T-helper 1 cell treated with Interleukin-12 subunit alpha and Interleukin-12 subunit beta and Interleukin-4 antibody, amounts not matched to agents 30 μg/mL and 1 μg/mL, for 36 hours (primary cell): Measurements from ENCODE around the gene RPLP2.

Source experiments
- H3K27ac Mint-ChIP-seq: one replicate; pipeline ENCODE4 v1.8.0; 2021; ENCODE audit warnings: mild to moderate bottlenecking, mixed read lengths
- H3K27me3 Mint-ChIP-seq: one replicate; pipeline ENCODE4 v1.8.0; 2021; ENCODE audit warnings: low read depth, mixed read lengths
- H3K36me3 Mint-ChIP-seq: one replicate; pipeline ENCODE4 v1.8.0; 2021; ENCODE audit warnings: low read depth, mixed read lengths
- H3K4me1 Mint-ChIP-seq: one replicate; pipeline ENCODE4 v1.8.0; 2021; ENCODE audit warnings: low read depth, mixed read lengths
- H3K4me3 Mint-ChIP-seq: one replicate; pipeline ENCODE4 v1.8.0; 2021; ENCODE audit warnings: mild to moderate bottlenecking, moderate library complexity, mixed read lengths
- H3K9me3 Mint-ChIP-seq: one replicate; pipeline ENCODE4 v1.8.0; 2021; ENCODE audit warnings: mixed read lengths

RPLP2 gene

GRCh38 chr11:819129-819931, 9.6 kb downstream of the RPLP2 start:
- no peaks in the 10 kb centered on the region for H3K9me3 Mint-ChIP-seq
- H3K4me1 Mint-ChIP-seq = peaks cover 7% of the 10 kb centered on the region
- H3K27ac Mint-ChIP-seq = peak overlapping the region; percentile 62
- peak overlapping the region; percentile 84 for H3K4me3 Mint-ChIP-seq
- no peaks in the 10 kb centered on the region for H3K27me3 Mint-ChIP-seq
- H3K36me3 Mint-ChIP-seq = no peaks in the 10 kb centered on the region

- H3K27ac Mint-ChIP-seq = peak overlapping the region; percentile 78
- H3K9me3 Mint-ChIP-seq = no peaks in the 10 kb centered on the region
- H3K4me3 Mint-ChIP-seq = peak overlapping the region; percentile 82
- H3K27me3 Mint-ChIP-seq = no peaks in the 10 kb centered on the region
- H3K4me1 Mint-ChIP-seq = peaks cover 7% of the 10 kb centered on the region
- H3K36me3 Mint-ChIP-seq = peaks cover 3% of the 10 kb centered on the region
Measured at GRCh38 chr11:819943-820649, 10.3 kb downstream of the RPLP2 start.

GRCh38 chr11:820655-821511, 11.1 kb downstream of the RPLP2 start:
- H3K27me3 Mint-ChIP-seq = no peaks in the 10 kb centered on the region
- H3K27ac Mint-ChIP-seq = peak overlapping the region; percentile 20
- H3K9me3 Mint-ChIP-seq = no peaks in the 10 kb centered on the region
- H3K4me1 Mint-ChIP-seq = peaks cover 7% of the 10 kb centered on the region
- peak overlapping the region; percentile 82 for H3K4me3 Mint-ChIP-seq
- peaks cover 6% of the 10 kb centered on the region for H3K36me3 Mint-ChIP-seq

GRCh38 chr11:821512-822371, 12.0 kb downstream of the RPLP2 start:
- H3K4me3 Mint-ChIP-seq = no peak overlapping the region
- peaks cover 6% of the 10 kb centered on the region for H3K36me3 Mint-ChIP-seq
- H3K27ac Mint-ChIP-seq = no peak overlapping the region
- no peaks in the 10 kb centered on the region for H3K9me3 Mint-ChIP-seq
- no peaks in the 10 kb centered on the region for H3K27me3 Mint-ChIP-seq
- peaks cover 6% of the 10 kb centered on the region for H3K4me1 Mint-ChIP-seq

- Mint-ChIP-seq H3K27me3 (peaks cover 13% of the 10 kb centered on the region), H3K36me3 (peaks cover 6% of the 10 kb centered on the region), H3K9me3 (no peaks in the 10 kb centered on the region), H3K4me3 (no peak overlapping the region), H3K27ac (no peak overlapping the region), H3K4me1 (peaks cover 8% of the 10 kb centered on the region)
Measured at GRCh38 chr11:823441-824291, 13.9 kb downstream of the RPLP2 start.

GRCh38 chr11:824292-824880, 14.6 kb downstream of the RPLP2 start:
- Mint-ChIP-seq H3K4me1 (peaks cover 8% of the 10 kb centered on the region), H3K9me3 (no peaks in the 10 kb centered on the region), H3K27me3 (peaks cover 20% of the 10 kb centered on the region), H3K27ac (no peak overlapping the region), H3K36me3 (peaks cover 6% of the 10 kb centered on the region), H3K4me3 (no peak overlapping the region)

- no peak overlapping the region for H3K27ac Mint-ChIP-seq
- peaks cover 8% of the 10 kb centered on the region for H3K4me1 Mint-ChIP-seq
- no peak overlapping the region for H3K4me3 Mint-ChIP-seq
- no peaks in the 10 kb centered on the region for H3K9me3 Mint-ChIP-seq
- peaks cover 26% of the 10 kb centered on the region for H3K27me3 Mint-ChIP-seq
- H3K36me3 Mint-ChIP-seq = peaks cover 6% of the 10 kb centered on the region
Measured at GRCh38 chr11:824942-825341, 15.2 kb downstream of the RPLP2 start.

GRCh38 chr11:825366-826226, 15.8 kb downstream of the RPLP2 start:
- peaks cover 27% of the 10 kb centered on the region for H3K27me3 Mint-ChIP-seq
- H3K9me3 Mint-ChIP-seq = no peaks in the 10 kb centered on the region
- H3K27ac Mint-ChIP-seq = no peak overlapping the region
- peaks cover 6% of the 10 kb centered on the region for H3K36me3 Mint-ChIP-seq
- no peak overlapping the region for H3K4me3 Mint-ChIP-seq
- peaks cover 8% of the 10 kb centered on the region for H3K4me1 Mint-ChIP-seq

- H3K27ac Mint-ChIP-seq = no peak overlapping the region
- H3K36me3 Mint-ChIP-seq = peaks cover 6% of the 10 kb centered on the region
- H3K9me3 Mint-ChIP-seq = no peaks in the 10 kb centered on the region
- peak overlapping the region; percentile 76 for H3K4me3 Mint-ChIP-seq
- H3K4me1 Mint-ChIP-seq = peaks cover 5% of the 10 kb centered on the region
- peaks cover 30% of the 10 kb centered on the region for H3K27me3 Mint-ChIP-seq
Measured at GRCh38 chr11:826227-826621, 16.5 kb downstream of the RPLP2 start.

GRCh38 chr11:826836-827145, 17.0 kb downstream of the RPLP2 start:
- Mint-ChIP-seq H3K4me3 (peak overlapping the region; percentile 76), H3K36me3 (peaks cover 6% of the 10 kb centered on the region), H3K27ac (peak overlapping the region; percentile 49), H3K27me3 (peaks cover 36% of the 10 kb centered on the region), H3K9me3 (no peaks in the 10 kb centered on the region), H3K4me1 (peaks cover 4% of the 10 kb centered on the region)

- peaks cover 4% of the 10 kb centered on the region for H3K4me1 Mint-ChIP-seq
- no peak overlapping the region for H3K27ac Mint-ChIP-seq
- H3K36me3 Mint-ChIP-seq = peaks cover 6% of the 10 kb centered on the region
- peaks cover 41% of the 10 kb centered on the region for H3K27me3 Mint-ChIP-seq
- peak overlapping the region; percentile 76 for H3K4me3 Mint-ChIP-seq
- no peaks in the 10 kb centered on the region for H3K9me3 Mint-ChIP-seq
Measured at GRCh38 chr11:827146-827896, 17.6 kb downstream of the RPLP2 start.

GRCh38 chr11:827897-828192, 18.1 kb downstream of the RPLP2 start, which contains the start of gene CRACR2B:
Gene CRACR2B, plus strand, starts transcription at chr11:827919. Its CDS starts 689 bp downstream, at chr11:828608.
- Mint-ChIP-seq H3K9me3 (no peaks in the 10 kb centered on the region), H3K4me3 (peak within 1 kb of the TSS; percentile 76), H3K27ac (no peak within 1 kb of the TSS), H3K36me3 (peaks cover 6% of the 10 kb centered on the region), H3K27me3 (peaks cover 41% of the 10 kb centered on the region), H3K4me1 (peaks cover 4% of the 10 kb centered on the region)
